ENCODE measurements around the gene AGPAT2.

The AGPAT2 gene

GRCh38 chr9:136671646-136672430 is 15.4 kb downstream of the AGPAT2 start (continued):
- TF ChIP-seq ZNF16 (tag by site-specific recombination; IDR thresholded peaks at IDR 0.05; ENCODE audit: low read depth) (no peak), ZNF221 (tag by site-specific recombination; IDR thresholded peaks at IDR 0.05; ENCODE audit: borderline replicate concordance) (no peak), ZNF184 (tag by site-specific recombination; IDR thresholded peaks at IDR 0.05) (no peak), ZNF510 (tag by site-specific recombination; IDR thresholded peaks at IDR 0.05; ENCODE audit: insufficient replicate concordance) (no peak), ZNF138 (tag by site-specific recombination; IDR thresholded peaks at IDR 0.05; ENCODE audit: borderline replicate concordance) (no peak), EGR2 (tag by site-specific recombination; IDR thresholded peaks at IDR 0.05; ENCODE audit: low read depth) (peak; percentile 32), ZBTB44 (tag by site-specific recombination; IDR thresholded peaks at IDR 0.05) (no peak), ZNF645 (tag by site-specific recombination; IDR thresholded peaks at IDR 0.05) (no peak), ZFP41 (tag by site-specific recombination; IDR thresholded peaks at IDR 0.05; ENCODE audit: borderline replicate concordance) (no peak), ZNF416 (tag by site-specific recombination; IDR thresholded peaks at IDR 0.05) (no peak), ZNF518A (tag by site-specific recombination; conservative IDR thresholded peaks at IDR 0.05; ENCODE audit: low read depth) (no peak), SP3 (tag by site-specific recombination; IDR thresholded peaks at IDR 0.05) (no peak), ZNF48 (tag by site-specific recombination; IDR thresholded peaks at IDR 0.05) (no peak), ZNF747 (tag by site-specific recombination; IDR thresholded peaks at IDR 0.05) (no peak), ATF2 (tag by site-specific recombination; IDR thresholded peaks at IDR 0.05; ENCODE audit: low read depth) (no peak), ZNF292 (tag by site-specific recombination; IDR thresholded peaks at IDR 0.05; ENCODE audit: borderline replicate concordance, low read depth) (no peak), ZBTB8A (tag by site-specific recombination; IDR thresholded peaks at IDR 0.05) (no peak), ZNF843 (tag by site-specific recombination; IDR thresholded peaks at IDR 0.05) (no peak), ZNF544 (tag by site-specific recombination; IDR thresholded peaks at IDR 0.05) (no peak), OSR2 (tag by site-specific recombination; IDR thresholded peaks at IDR 0.05) (no peak), ZNF23 (tag by site-specific recombination; IDR thresholded peaks at IDR 0.05; ENCODE audit: borderline replicate concordance) (no peak), ZNF18 (tag by site-specific recombination; IDR thresholded peaks at IDR 0.05) (no peak), ZNF548 (tag by site-specific recombination; IDR thresholded peaks at IDR 0.05) (no peak), PRDM6 (tag by site-specific recombination; IDR thresholded peaks at IDR 0.05) (no peak)
